ENCODE results near the gene MYO1E.

MYO1E gene

DNA sequence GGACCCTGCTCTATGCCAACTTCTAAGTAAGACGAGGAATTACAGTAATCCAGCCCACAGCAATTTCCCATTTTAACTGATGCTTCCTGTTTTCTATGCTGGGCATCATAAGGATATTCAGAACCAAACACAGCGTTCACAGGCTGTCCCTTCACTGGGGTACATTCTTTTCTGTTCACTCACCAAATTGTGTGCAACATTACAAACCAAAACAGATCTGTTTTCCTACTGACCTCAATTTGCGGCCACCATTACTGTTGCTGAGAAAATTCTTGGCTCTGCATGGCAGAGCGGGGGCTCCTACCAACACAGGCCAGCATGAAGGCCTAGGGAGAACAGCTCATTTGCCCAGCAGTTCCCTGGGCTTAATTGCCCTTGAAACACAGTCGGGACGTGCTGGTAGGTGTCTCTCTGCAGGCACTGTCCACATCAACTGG, 76.5 kb downstream of the MYO1E start (continued):
- TF ChIP-seq ISL1 (CRISPR knock-in tag; IDR thresholded peaks at IDR 0.05) (0 out of 2 replicates have a peak, but pooled peaks have one; percentile 10), ZNF8 (CRISPR knock-in tag; IDR thresholded peaks at IDR 0.05) (no peak), ZNF565 (CRISPR knock-in tag; conservative IDR thresholded peaks at IDR 0.05; ENCODE audit: low read depth) (no peak)
- TF ChIP-seq, protein P1, sequence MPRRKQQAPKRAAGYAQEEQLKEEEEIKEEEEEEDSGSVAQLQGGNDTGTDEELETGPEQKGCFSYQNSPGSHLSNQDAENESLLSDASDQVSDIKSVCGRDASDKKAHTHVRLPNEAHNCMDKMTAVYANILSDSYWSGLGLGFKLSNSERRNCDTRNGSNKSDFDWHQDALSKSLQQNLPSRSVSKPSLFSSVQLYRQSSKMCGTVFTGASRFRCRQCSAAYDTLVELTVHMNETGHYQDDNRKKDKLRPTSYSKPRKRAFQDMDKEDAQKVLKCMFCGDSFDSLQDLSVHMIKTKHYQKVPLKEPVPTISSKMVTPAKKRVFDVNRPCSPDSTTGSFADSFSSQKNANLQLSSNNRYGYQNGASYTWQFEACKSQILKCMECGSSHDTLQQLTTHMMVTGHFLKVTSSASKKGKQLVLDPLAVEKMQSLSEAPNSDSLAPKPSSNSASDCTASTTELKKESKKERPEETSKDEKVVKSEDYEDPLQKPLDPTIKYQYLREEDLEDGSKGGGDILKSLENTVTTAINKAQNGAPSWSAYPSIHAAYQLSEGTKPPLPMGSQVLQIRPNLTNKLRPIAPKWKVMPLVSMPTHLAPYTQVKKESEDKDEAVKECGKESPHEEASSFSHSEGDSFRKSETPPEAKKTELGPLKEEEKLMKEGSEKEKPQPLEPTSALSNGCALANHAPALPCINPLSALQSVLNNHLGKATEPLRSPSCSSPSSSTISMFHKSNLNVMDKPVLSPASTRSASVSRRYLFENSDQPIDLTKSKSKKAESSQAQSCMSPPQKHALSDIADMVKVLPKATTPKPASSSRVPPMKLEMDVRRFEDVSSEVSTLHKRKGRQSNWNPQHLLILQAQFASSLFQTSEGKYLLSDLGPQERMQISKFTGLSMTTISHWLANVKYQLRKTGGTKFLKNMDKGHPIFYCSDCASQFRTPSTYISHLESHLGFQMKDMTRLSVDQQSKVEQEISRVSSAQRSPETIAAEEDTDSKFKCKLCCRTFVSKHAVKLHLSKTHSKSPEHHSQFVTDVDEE (CRISPR knock-in tag; IDR thresholded peaks at IDR 0.05): no peak
- TF ChIP-seq, protein P2, sequence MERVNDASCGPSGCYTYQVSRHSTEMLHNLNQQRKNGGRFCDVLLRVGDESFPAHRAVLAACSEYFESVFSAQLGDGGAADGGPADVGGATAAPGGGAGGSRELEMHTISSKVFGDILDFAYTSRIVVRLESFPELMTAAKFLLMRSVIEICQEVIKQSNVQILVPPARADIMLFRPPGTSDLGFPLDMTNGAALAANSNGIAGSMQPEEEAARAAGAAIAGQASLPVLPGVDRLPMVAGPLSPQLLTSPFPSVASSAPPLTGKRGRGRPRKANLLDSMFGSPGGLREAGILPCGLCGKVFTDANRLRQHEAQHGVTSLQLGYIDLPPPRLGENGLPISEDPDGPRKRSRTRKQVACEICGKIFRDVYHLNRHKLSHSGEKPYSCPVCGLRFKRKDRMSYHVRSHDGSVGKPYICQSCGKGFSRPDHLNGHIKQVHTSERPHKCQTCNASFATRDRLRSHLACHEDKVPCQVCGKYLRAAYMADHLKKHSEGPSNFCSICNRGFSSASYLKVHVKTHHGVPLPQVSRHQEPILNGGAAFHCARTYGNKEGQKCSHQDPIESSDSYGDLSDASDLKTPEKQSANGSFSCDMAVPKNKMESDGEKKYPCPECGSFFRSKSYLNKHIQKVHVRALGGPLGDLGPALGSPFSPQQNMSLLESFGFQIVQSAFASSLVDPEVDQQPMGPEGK (CRISPR knock-in tag; IDR thresholded peaks at IDR 0.05; ENCODE audit: borderline replicate concordance): 0 out of 2 replicates have a peak, but pooled peaks have one; percentile 63
- TF ChIP-seq, protein P3, sequence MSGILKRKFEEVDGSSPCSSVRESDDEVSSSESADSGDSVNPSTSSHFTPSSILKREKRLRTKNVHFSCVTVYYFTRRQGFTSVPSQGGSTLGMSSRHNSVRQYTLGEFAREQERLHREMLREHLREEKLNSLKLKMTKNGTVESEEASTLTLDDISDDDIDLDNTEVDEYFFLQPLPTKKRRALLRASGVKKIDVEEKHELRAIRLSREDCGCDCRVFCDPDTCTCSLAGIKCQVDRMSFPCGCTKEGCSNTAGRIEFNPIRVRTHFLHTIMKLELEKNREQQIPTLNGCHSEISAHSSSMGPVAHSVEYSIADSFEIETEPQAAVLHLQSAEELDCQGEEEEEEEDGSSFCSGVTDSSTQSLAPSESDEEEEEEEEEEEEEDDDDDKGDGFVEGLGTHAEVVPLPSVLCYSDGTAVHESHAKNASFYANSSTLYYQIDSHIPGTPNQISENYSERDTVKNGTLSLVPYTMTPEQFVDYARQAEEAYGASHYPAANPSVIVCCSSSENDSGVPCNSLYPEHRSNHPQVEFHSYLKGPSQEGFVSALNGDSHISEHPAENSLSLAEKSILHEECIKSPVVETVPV (CRISPR knock-in tag; IDR thresholded peaks at IDR 0.05): no peak

DNA sequence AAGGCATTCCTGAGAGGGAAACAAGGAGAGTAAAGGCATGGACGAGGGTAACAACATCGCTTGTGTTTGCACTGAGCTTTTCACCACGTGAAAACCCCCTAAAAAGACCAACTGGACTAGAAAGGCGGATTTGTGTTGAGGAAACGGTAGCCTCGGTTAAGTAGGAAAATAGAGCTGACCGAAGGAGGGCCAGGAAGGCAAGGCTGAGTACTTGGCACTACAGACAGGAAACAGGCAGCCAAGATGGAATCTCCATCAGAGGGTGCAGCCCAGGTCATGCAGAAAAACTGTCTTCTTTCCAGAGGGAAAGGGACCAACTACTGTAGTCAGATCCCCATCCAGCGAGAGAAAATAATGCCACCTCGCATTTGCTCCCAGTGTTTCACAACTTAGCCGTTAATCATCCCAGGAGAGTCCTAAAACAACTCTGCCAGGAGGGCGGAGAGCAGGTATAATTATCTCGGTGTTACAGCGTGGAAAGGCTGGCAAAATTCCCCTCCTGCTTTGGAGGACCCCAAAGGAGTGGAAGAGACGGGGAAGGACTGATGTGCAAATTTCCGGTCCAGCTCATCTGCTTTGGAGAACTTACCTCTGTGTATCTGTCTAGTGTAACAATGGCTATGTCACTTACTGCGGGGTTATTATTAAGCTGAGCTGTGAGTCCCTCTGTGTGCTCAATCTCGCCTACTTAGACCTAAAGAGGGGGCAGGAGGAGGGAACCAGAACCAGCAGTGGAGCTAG, 77.2 kb downstream of the MYO1E start:
- TF ChIP-seq ZC3H10 (CRISPR knock-in tag; IDR thresholded peaks at IDR 0.05) (no peak), ZFP30 (CRISPR knock-in tag; IDR thresholded peaks at IDR 0.05) (no peak), OSR1 (CRISPR knock-in tag; IDR thresholded peaks at IDR 0.05) (peak; percentile 88; the same call in 1 of the 2 replicates), ZNF565 (CRISPR knock-in tag; conservative IDR thresholded peaks at IDR 0.05; ENCODE audit: low read depth) (no peak), TCF4 (CRISPR knock-in tag; IDR thresholded peaks at IDR 0.05; ENCODE audit: borderline replicate concordance) (no peak), ZNF70 (CRISPR knock-in tag; IDR thresholded peaks at IDR 0.05) (no peak), ZFP3 (CRISPR knock-in tag; IDR thresholded peaks at IDR 0.05) (peak; percentile 18; the same call in 1 of the 2 replicates), PPARA (CRISPR knock-in tag; IDR thresholded peaks at IDR 0.05; ENCODE audit: borderline replicate concordance) (no peak), GLIS3 (CRISPR knock-in tag; IDR thresholded peaks at IDR 0.05) (no peak), ZNF8 (CRISPR knock-in tag; IDR thresholded peaks at IDR 0.05) (no peak)
- TF ChIP-seq, protein P2 (CRISPR knock-in tag; IDR thresholded peaks at IDR 0.05; ENCODE audit: borderline replicate concordance): no peak
- TF ChIP-seq, protein P3 (CRISPR knock-in tag; IDR thresholded peaks at IDR 0.05): no peak
- peak; percentile 53 for ATAC-seq

DNA sequence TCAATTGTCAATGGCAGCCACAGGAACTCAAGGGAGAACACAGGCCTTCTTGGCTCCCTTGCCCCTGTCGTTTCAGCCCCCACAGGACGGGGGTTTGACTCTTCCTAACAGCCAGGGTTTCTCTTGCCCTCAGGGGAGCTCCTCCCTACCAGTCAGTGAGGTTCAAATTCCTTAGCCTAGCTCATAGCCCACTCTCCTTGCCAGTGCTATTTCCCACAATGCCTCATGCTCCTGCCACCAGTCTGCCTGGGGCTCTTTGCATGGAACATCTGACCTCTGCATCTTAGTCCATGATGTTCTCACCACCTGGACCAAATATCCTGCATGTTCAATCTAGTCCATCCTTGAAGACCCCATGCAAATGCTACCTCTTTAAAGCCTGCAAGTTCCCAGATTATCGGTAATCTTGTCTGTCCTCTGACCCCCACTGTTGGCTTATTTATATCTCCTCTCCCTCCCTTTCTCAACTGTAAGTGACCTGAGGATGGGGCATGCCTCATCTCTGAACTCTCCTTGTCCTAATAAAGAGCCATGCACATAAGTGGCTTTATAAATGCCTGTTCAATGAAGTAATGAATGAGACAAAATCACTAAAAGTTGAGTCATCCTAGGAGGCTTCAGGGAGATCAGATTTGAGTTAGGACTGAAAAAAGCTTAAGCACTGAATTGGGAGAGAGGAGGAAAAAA, 78.0 kb downstream of the MYO1E start:
- peak; percentile 62 for TF ChIP-seq ISL1 (CRISPR knock-in tag; IDR thresholded peaks at IDR 0.05)
- TF ChIP-seq, protein P3 (CRISPR knock-in tag; IDR thresholded peaks at IDR 0.05): no peak
- TF ChIP-seq, protein P1 (CRISPR knock-in tag; IDR thresholded peaks at IDR 0.05): no peak
- peak; percentile 15 for TF ChIP-seq ZFP3 (CRISPR knock-in tag; IDR thresholded peaks at IDR 0.05)
- TF ChIP-seq, protein P4, sequence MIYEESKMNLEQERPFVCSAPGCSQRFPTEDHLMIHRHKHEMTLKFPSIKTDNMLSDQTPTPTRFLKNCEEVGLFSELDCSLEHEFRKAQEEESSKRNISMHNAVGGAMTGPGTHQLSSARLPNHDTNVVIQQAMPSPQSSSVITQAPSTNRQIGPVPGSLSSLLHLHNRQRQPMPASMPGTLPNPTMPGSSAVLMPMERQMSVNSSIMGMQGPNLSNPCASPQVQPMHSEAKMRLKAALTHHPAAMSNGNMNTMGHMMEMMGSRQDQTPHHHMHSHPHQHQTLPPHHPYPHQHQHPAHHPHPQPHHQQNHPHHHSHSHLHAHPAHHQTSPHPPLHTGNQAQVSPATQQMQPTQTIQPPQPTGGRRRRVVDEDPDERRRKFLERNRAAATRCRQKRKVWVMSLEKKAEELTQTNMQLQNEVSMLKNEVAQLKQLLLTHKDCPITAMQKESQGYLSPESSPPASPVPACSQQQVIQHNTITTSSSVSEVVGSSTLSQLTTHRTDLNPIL (CRISPR knock-in tag; IDR thresholded peaks at IDR 0.05; ENCODE audit: low read depth): peak; percentile 65; the same call in 1 of the 2 replicates
- peak; percentile 76 for ATAC-seq
